WI38 (cell line): ENCODE results near the gene SETDB1.
A peak's percentile ranks its signal among the peaks of the same experiment; 100 is the strongest.

Experiments
- H3K4me3 ChIP-seq: 2 replicates; pipeline ENCODE4 v1.5.1; 2011; ENCODE audit warnings: low read depth, mild to moderate bottlenecking, control low read depth, low read length
- CTCF ChIP-seq: IDR thresholded peaks from 2 replicates; pipeline ENCODE4 v1.5.1; 2012; ENCODE audit warnings: low read depth, mild to moderate bottlenecking, control low read depth, low read length

Gene SETDB1

GRCh38 chr1:151006327-151007052, 80.3 kb downstream of the SETDB1 start, which contains the start of gene MINDY1:
MINDY1 (minus strand) TSS chr1:151006902; CDS start chr1:151002617, 4,285 bp downstream.
- TF ChIP-seq CTCF, result peak; percentile 55

GRCh38 chr1:151007853-151008243, 81.7 kb downstream of the SETDB1 start:
- TF ChIP-seq CTCF, result no peak
- H3K4me3 ChIP-seq, result peak overlapping the region; percentile 88

More at GRCh38 chr1:151006327-151007052, 80.3 kb downstream of the SETDB1 start, which contains the start of gene MINDY1:
- peak within 1 kb of the TSS; percentile 88 for H3K4me3 ChIP-seq

- H3K4me3 ChIP-seq, result peak within 1 kb of the TSS; percentile 88
These were observed 82.4 kb downstream of the SETDB1 start, which contains the start of gene PRUNE1 for GRCh38 chr1:151008244-151009205. PRUNE1 (plus strand) TSS chr1:151008449; CDS start chr1:151008633, 184 bp downstream.

GRCh38 chr1:151009206-151009587, 83.0 kb downstream of the SETDB1 start:
- H3K4me3 ChIP-seq, result peak overlapping the region; percentile 88
- TF ChIP-seq CTCF, result no peak

More at GRCh38 chr1:151008244-151009205, 82.4 kb downstream of the SETDB1 start, which contains the start of gene PRUNE1:
- TF ChIP-seq CTCF, result no peak

- peak overlapping the region; percentile 88 for H3K4me3 ChIP-seq
These were observed 83.6 kb downstream of the SETDB1 start for GRCh38 chr1:151009674-151010345.

GRCh38 chr1:151010346-151010726, 84.2 kb downstream of the SETDB1 start:
- TF ChIP-seq CTCF, result no peak
- no peak overlapping the region for H3K4me3 ChIP-seq

More at GRCh38 chr1:151009674-151010345, 83.6 kb downstream of the SETDB1 start:
- TF ChIP-seq CTCF, result no peak
